ENCODE data around the gene FAM170B.

Gene FAM170B

GRCh38 chr10:49133706-49134248, at the start of gene FAM170B:
FAM170B (minus strand) TSS chr10:49134021; CDS start chr10:49133918, 103 bp downstream.
- no peak for DNase-seq

GRCh38 chr10:49182776-49183175, 49.0 kb upstream of the FAM170B start:
- no peak for DNase-seq

- no peak for DNase-seq
Observed at GRCh38 chr10:49180444-49180860, 46.6 kb upstream of the FAM170B start.

- no peak for DNase-seq
Observed at GRCh38 chr10:49179699-49180443, 46.0 kb upstream of the FAM170B start.

GRCh38 chr10:49178489-49179471, 45.0 kb upstream of the FAM170B start:
- no peak for DNase-seq

GRCh38 chr10:49177391-49178355, 43.9 kb upstream of the FAM170B start:
- DNase-seq: no peak

- DNase-seq: no peak
Observed at GRCh38 chr10:49176310-49177268, 42.8 kb upstream of the FAM170B start.

GRCh38 chr10:49175587-49176309, 41.9 kb upstream of the FAM170B start:
- DNase-seq: no peak

GRCh38 chr10:49174926-49175500, 41.2 kb upstream of the FAM170B start:
- no peak for DNase-seq

- DNase-seq: no peak
Observed at GRCh38 chr10:49174261-49174925, 40.6 kb upstream of the FAM170B start.

- no peak for DNase-seq
Observed at GRCh38 chr10:49173853-49174252, 40.0 kb upstream of the FAM170B start.

GRCh38 chr10:49173201-49173772, 39.5 kb upstream of the FAM170B start:
- no peak for DNase-seq

- no peak for DNase-seq
Observed at GRCh38 chr10:49172777-49173132, 38.9 kb upstream of the FAM170B start.

- no peak for DNase-seq
Observed at GRCh38 chr10:49172061-49172776, 38.4 kb upstream of the FAM170B start.

- DNase-seq: no peak
Observed at GRCh38 chr10:49171326-49172060, 37.7 kb upstream of the FAM170B start.

GRCh38 chr10:49170632-49171325, 37.0 kb upstream of the FAM170B start:
- DNase-seq: no peak

- DNase-seq: no peak
Observed at GRCh38 chr10:49169776-49170175, 36.0 kb upstream of the FAM170B start.

Data from NCI-H524 (cell line).